Thoracic aorta (tissue), 2 donors: ENCODE results near the gene TLR7. TPM values are rescaled to one million over a fixed set of nuclear protein-coding genes. Genes with fewer than 3 reads are reported as not detected.

ENCODE experiments used
- ATAC-seq: fragments of 150-250 bp; one replicate; pipeline ENCODE4 v1.8.0; 2017; ENCODE audit warnings: low read depth; ENCODE audit not compliant: insufficient number of reproducible peaks, low FRiP score
- DNase-seq: peaks from one replicate; pipeline ENCODE4 v3.0.0-alpha.2; 2020; ENCODE audit warnings: low spot score
- H3K27ac ChIP-seq, 2 donors: fragments of 200-600 bp; sonication (generic); 1 replicate in 1 of 2; 2 replicates in 1 of 2; pipeline ENCODE4 v1.5.1; 2016; ENCODE audit warnings: mild to moderate bottlenecking in 2 of 2, moderate library complexity in 2 of 2
- H3K27me3 ChIP-seq: fragments of 200-600 bp; sonication (generic); replicated peaks from 2 replicates; pipeline ENCODE4 v1.6.0; 2016; ENCODE audit warnings: mild to moderate bottlenecking; ENCODE audit not compliant: insufficient read depth
- H3K36me3 ChIP-seq: fragments of 200-600 bp; sonication (generic); one replicate; pipeline ENCODE4 v1.5.1; 2016
- H3K4me1 ChIP-seq, 2 donors: fragments of 200-600 bp; sonication (generic); 1 replicate in 1 of 2; 2 replicates in 1 of 2; pipeline versions ENCODE4 v1.5.1 to v1.6.0; 2016; ENCODE audit warnings: low read depth in 2 of 2, mild to moderate bottlenecking in 1 of 2; ENCODE audit not compliant: control insufficient read depth in 1 of 2
- H3K4me3 ChIP-seq: fragments of 200-600 bp; sonication (generic); 2 replicates; pipeline ENCODE4 v1.5.1; 2016; ENCODE audit warnings: mild to moderate bottlenecking
- H3K9me3 ChIP-seq: fragments of 200-600 bp; sonication (generic); 2 replicates; pipeline ENCODE4 v1.5.1; 2016
- total RNA-seq, 2 donors: library from RNA; depleted of rRNA; stranded (reverse); fragments of >200 nt; gene quantifications; one replicate each; pipeline versions ENCODE4 v1.1.0 to v1.2.3, GENCODE V29; 2016
- TF ChIP-seq, protein P1 (sequence below): fragments of 200-600 bp; sonication (generic); IDR thresholded peaks from one replicate; pipeline ENCODE4 v1.5.1; 2019; ENCODE audit warnings: antibody characterized with exemption

The TLR7 gene
- total RNA-seq, 2 donors from 2014 or later: 0.27 to 1.7 TPM

- no peaks in the 10 kb centered on the region for H3K27me3 ChIP-seq
- ATAC-seq: no peak
- no peaks in the 10 kb centered on the region for H3K9me3 ChIP-seq
- DNase-seq: no peak
- H3K4me3 ChIP-seq: no peak overlapping the region
- no peaks in the 10 kb centered on the region for H3K4me1 ChIP-seq
- H3K27ac ChIP-seq: no peak overlapping the region
- H3K36me3 ChIP-seq: no peaks in the 10 kb centered on the region
- TF ChIP-seq, protein P1, sequence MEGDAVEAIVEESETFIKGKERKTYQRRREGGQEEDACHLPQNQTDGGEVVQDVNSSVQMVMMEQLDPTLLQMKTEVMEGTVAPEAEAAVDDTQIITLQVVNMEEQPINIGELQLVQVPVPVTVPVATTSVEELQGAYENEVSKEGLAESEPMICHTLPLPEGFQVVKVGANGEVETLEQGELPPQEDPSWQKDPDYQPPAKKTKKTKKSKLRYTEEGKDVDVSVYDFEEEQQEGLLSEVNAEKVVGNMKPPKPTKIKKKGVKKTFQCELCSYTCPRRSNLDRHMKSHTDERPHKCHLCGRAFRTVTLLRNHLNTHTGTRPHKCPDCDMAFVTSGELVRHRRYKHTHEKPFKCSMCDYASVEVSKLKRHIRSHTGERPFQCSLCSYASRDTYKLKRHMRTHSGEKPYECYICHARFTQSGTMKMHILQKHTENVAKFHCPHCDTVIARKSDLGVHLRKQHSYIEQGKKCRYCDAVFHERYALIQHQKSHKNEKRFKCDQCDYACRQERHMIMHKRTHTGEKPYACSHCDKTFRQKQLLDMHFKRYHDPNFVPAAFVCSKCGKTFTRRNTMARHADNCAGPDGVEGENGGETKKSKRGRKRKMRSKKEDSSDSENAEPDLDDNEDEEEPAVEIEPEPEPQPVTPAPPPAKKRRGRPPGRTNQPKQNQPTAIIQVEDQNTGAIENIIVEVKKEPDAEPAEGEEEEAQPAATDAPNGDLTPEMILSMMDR: no peak
Measured at GRCh38 chrX:12825801-12826200, 41.1 kb upstream of the TLR7 start.

DNA sequence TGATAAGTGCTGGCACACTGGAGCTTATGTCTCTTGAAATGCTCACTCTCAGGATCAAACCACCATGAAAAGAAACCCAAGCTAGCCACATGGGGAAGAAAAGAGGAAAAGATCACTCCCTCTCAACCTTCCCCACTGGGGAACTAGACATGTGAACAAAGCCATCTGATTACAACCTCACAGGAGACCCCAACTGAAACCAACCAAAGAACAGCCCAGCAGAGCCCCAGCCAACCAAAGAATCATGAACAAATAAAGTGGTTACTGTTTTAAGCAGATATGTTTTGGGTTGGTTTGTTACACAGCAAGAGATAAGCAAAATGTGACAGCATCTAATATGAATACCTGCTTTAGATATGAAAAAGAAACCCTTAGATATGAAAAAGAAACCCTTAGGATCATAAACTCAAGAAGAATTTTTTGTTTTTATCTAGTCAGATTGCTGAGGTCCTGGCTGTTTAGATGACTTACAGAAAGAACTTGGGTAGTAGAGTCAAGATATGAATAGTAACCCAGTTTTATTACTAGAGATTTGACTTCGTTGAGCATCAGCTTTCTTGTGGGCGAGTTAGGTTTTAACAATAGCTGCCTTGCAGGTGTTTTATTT lies 23.7 kb upstream of the TLR7 start:
- no peaks in the 10 kb centered on the region for H3K4me1 ChIP-seq

GRCh38 chrX:12843668-12844279 lies 23.1 kb upstream of the TLR7 start:
- Histone ChIP-seq H3K4me1 (no peaks in the 10 kb centered on the region), H3K9me3 (no peaks in the 10 kb centered on the region)
- ATAC-seq: no peak

More for the DNA sequence above, 23.7 kb upstream of the TLR7 start:
- H3K36me3 ChIP-seq: no peaks in the 10 kb centered on the region
- DNase-seq (no peak), ATAC-seq (no peak)
- no peaks in the 10 kb centered on the region for H3K27me3 ChIP-seq
- no peaks in the 10 kb centered on the region for H3K9me3 ChIP-seq
- H3K4me3 ChIP-seq: no peak overlapping the region
- TF ChIP-seq, protein P1: no peak
- no peak overlapping the region for H3K27ac ChIP-seq

GRCh38 chrX:12844319-12844718 lies 22.6 kb upstream of the TLR7 start:
- Histone ChIP-seq H3K4me1 (no peaks in the 10 kb centered on the region), H3K36me3 (no peaks in the 10 kb centered on the region), H3K4me3 (no peak overlapping the region), H3K27me3 (no peaks in the 10 kb centered on the region), H3K9me3 (no peaks in the 10 kb centered on the region), H3K27ac (no peak overlapping the region)
- ATAC-seq (no peak), DNase-seq (no peak)
- TF ChIP-seq, protein P1: no peak

More at GRCh38 chrX:12843668-12844279, 23.1 kb upstream of the TLR7 start:
- Histone ChIP-seq H3K36me3 (no peaks in the 10 kb centered on the region), H3K27me3 (no peaks in the 10 kb centered on the region), H3K4me3 (no peak overlapping the region), H3K27ac (no peak overlapping the region)
- TF ChIP-seq, protein P1: no peak
- no peak for DNase-seq

DNA sequence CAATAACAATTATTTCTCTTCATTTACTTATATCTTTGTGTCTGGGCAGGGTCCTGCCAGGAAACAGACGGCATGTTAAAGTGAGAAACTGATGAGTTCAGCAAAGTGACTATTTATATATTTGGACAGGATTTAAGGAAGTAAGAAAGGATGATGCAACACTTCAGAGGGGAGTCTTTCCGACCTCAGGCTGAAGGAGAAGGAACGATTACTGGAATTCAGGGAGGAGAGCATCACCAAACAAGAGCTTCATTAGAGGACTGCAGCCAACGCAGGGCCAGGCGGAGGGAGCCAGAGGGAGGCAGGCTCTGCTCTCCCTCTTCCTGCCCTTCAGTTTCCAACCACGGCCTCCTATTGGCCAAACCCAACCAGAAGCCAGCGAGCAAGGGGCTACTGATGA lies 1.5 kb upstream of the TLR7 start:
- ATAC-seq: no peak
- TF ChIP-seq, protein P1: no peak

More for the DNA sequence above, 1.5 kb upstream of the TLR7 start:
- Histone ChIP-seq H3K9me3 (no peaks in the 10 kb centered on the region), H3K4me3 (no peak overlapping the region), H3K36me3 (no peaks in the 10 kb centered on the region), H3K27ac (no peak overlapping the region), H3K27me3 (no peaks in the 10 kb centered on the region), H3K4me1 (no peaks in the 10 kb centered on the region)
- DNase-seq: no peak
